Naive thymus-derived CD8-positive, alpha-beta T cell (primary cell): ENCODE results near the gene MAML2. TPM values are rescaled to one million over a fixed set of nuclear protein-coding genes. Genes with fewer than 3 reads are reported as not detected.

ENCODE experiments used
- ATAC-seq, 2 donors: fragments of 150-1000 bp; cut with Tn5 transposase in 1 of 2; sonication (Bioruptor Pico), chemical (Tn5 transposase) in 1 of 2; 1 replicate in 1 of 2; 2 replicates in 1 of 2; pipeline ENCODE4 v1.10.0; 2021; ENCODE audit warnings: mild to moderate bottlenecking in 2 of 2, moderate library complexity in 2 of 2
- POLR2A ChIA-PET: fragments of 350-600 bp; sonication (Branson Sonifier 250); formaldehyde crosslinking; loops from one replicate; lab custom pipeline; 2021; ENCODE audit warnings: antibody characterized with exemption; lab: Charles Lee
- DNase-seq, 10 donors: peaks; one replicate each; pipeline versions ENCODE4 v3.0.0 to v3.0.0-alpha.2; 2020 to 2022
- H3K27ac Mint-ChIP-seq, 10 donors: one replicate each; pipeline ENCODE4 v1.8.0; 2020 to 2022; ENCODE audit warnings: mild to moderate bottlenecking in 10 of 10, mixed read lengths in 10 of 10, moderate library complexity in 4 of 10, inconsistent platforms in 1 of 10
- H3K27me3 Mint-ChIP-seq, 5 donors: one replicate each; pipeline ENCODE4 v1.8.0; 2021 to 2022; ENCODE audit warnings: mixed read lengths in 5 of 5
- H3K36me3 Mint-ChIP-seq, 3 donors: one replicate each; pipeline ENCODE4 v1.8.0; 2020 to 2022; ENCODE audit warnings: mixed read lengths in 3 of 3, mild to moderate bottlenecking in 2 of 3, inconsistent platforms in 1 of 3
- H3K4me1 Mint-ChIP-seq, 4 donors: one replicate each; pipeline ENCODE4 v1.8.0; 2021 to 2022; ENCODE audit warnings: mixed read lengths in 4 of 4
- H3K4me3 Mint-ChIP-seq, 10 donors: one replicate each; pipeline ENCODE4 v1.8.0; 2020 to 2022; ENCODE audit warnings: mild to moderate bottlenecking in 10 of 10, mixed read lengths in 10 of 10, moderate library complexity in 6 of 10, inconsistent platforms in 1 of 10
- H3K9me3 Mint-ChIP-seq, 9 donors: one replicate each; pipeline ENCODE4 v1.8.0; 2020 to 2022; ENCODE audit warnings: mixed read lengths in 9 of 9, mild to moderate bottlenecking in 3 of 9, inconsistent platforms in 1 of 9, moderate library complexity in 1 of 9
- polyA plus RNA-seq, 3 donors: library from polyadenylated mRNA; unstranded; fragments of 300-500 nt; fragmentation: Illumina TruSeq; gene quantifications; one replicate each; pipeline ENCODE4 v1.2.3, GENCODE V29; 2021
- total RNA-seq, 8 experiments: library from RNA in 2 of 8; stranded (reverse) in 2 of 8; gene quantifications; one replicate each; pipeline ENCODE4 v1.2.3 and lab custom pipeline; 2021 to 2026

Gene MAML2
- total and polyA plus RNA-seq, 5 experiments from 2014 or later, result 6.6 to 68.5 (median 33.0) TPM

DNA sequence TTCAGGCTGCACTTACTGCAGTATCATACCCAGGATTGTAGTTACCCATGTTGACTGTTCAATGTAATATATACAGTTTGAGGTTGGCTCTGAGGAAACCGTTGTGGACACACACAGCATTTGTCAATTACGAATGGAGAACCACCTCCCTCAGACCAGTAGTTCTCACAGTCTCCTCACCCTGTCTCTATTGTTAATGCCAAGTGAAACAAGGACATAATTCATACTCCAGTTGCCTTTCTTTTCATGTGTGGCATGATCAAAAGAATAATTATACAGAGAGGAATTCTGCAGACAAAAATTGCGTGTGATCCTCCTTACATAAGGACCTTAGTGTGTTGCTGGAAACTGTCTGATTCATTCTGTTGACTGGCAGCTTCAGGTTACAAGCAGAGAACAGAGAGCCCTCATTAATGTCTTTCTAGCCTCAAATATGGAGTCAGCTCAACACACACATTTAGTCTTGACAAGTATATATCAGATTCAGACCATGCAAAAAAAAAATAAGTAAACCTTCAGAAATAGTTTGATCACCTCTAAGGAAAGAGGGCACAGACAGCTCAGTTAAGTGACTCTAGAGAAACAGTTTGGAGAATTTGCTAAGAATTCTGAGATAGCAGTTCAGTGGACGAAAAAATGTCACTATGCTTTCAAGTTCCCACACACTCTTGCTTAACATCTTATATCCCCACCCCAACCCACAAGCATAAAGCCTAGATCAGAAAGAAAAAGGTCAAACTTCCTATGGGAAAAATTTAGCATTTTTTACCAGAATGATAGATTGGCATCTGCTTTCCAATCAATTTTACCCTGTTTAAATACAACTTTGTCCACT is 96.1 kb downstream of the MAML2 start:
- Mint-ChIP-seq H3K27me3 (no peaks in the 10 kb centered on the region), H3K36me3 (peaks cover 1 to 11% (median 2%) of the 10 kb centered on the region in 3 donors), H3K4me1 (peaks cover 45 to 86% (median 84%) of the 10 kb centered on the region in 4 donors), H3K4me3 (peak overlapping the region in 9 of 10 donors; percentile 33 to 73 (median 66)), H3K27ac (peak overlapping the region; percentile 74 to 100 (median 89)), H3K9me3 (peaks cover 0 to 17% (median 0%) of the 10 kb centered on the region in 9 donors)
- DNase-seq (no peak), ATAC-seq (peak; percentile 22 to 38)
- POLR2A ChIA-PET, result interaction anchor here (1.1 to 5.1 kb wide), 2 partner anchors 9 to 19 kb away, joined by 3 to 27 read pairs; no protein-coding TSS in a partner anchor

GRCh38 chr11:96242971-96243647 is 99.9 kb downstream of the MAML2 start:
- peak overlapping the region; percentile 81 to 91 (median 84) for H3K4me3 Mint-ChIP-seq
- H3K27me3 Mint-ChIP-seq, result no peaks in the 10 kb centered on the region
- ATAC-seq (peak; percentile 73 to 85), DNase-seq (peak; percentile 54 to 81 (median 66))
- POLR2A ChIA-PET, result interaction anchor here (0.5 to 5.1 kb wide), 23 partner anchors 10 to 232 kb away, joined by 3 to 27 read pairs (median 5); partner anchors contain the start of gene MAML2
- H3K9me3 Mint-ChIP-seq, result no peaks in the 10 kb centered on the region
- H3K36me3 Mint-ChIP-seq, result peaks cover 0 to 2% (median 0%) of the 10 kb centered on the region in 3 donors
- peaks cover 34 to 65% (median 62%) of the 10 kb centered on the region in 4 donors for H3K4me1 Mint-ChIP-seq
- peak overlapping the region; percentile 80 to 100 (median 93) for H3K27ac Mint-ChIP-seq

GRCh38 chr11:96242191-96242847 is 100.7 kb downstream of the MAML2 start:
- peaks cover 0 to 2% (median 0%) of the 10 kb centered on the region in 3 donors for H3K36me3 Mint-ChIP-seq
- DNase-seq (no peak), ATAC-seq (no peak)
- peak overlapping the region in 8 of 10 donors; percentile 34 to 86 (median 82) for H3K4me3 Mint-ChIP-seq
- H3K4me1 Mint-ChIP-seq, result peaks cover 29 to 58% (median 55%) of the 10 kb centered on the region in 4 donors
- POLR2A ChIA-PET, result interaction anchor here (0.5 to 5.1 kb wide), 20 partner anchors 11 to 231 kb away, joined by 3 to 27 read pairs (median 6); partner anchors contain the start of gene MAML2
- H3K9me3 Mint-ChIP-seq, result no peaks in the 10 kb centered on the region
- no peaks in the 10 kb centered on the region for H3K27me3 Mint-ChIP-seq
- peak overlapping the region; percentile 80 to 100 (median 92) for H3K27ac Mint-ChIP-seq

- peaks cover 22 to 51% (median 46%) of the 10 kb centered on the region in 4 donors for H3K4me1 Mint-ChIP-seq
- POLR2A ChIA-PET, result interaction anchor here (0.9 to 3.2 kb wide), 2 partner anchors 20 to 28 kb away, joined by 3 to 10 read pairs; no protein-coding TSS in a partner anchor
These were observed 101.6 kb downstream of the MAML2 start for GRCh38 chr11:96241331-96241841.

GRCh38 chr11:96238563-96239135 is 104.3 kb downstream of the MAML2 start:
- Mint-ChIP-seq H3K27me3 (no peaks in the 10 kb centered on the region), H3K36me3 (peaks cover 0 to 10% (median 9%) of the 10 kb centered on the region in 3 donors), H3K27ac (no peak overlapping the region), H3K4me1 (peaks cover 23 to 53% (median 45%) of the 10 kb centered on the region in 4 donors), H3K9me3 (no peaks in the 10 kb centered on the region), H3K4me3 (no peak overlapping the region)
- ATAC-seq (no peak), DNase-seq (no peak)
- POLR2A ChIA-PET, result interaction anchor here (1.0 to 1.9 kb wide), 4 partner anchors 9 to 104 kb away, joined by 3 to 6 read pairs (median 4); partner anchors contain the start of gene MAML2

More at GRCh38 chr11:96241331-96241841, 101.6 kb downstream of the MAML2 start:
- DNase-seq (peak in 1 of 10 donors; percentile 14), ATAC-seq (peak in 1 of 2 donors; percentile 13)
- Mint-ChIP-seq H3K27ac (peak overlapping the region; percentile 36 to 100 (median 81)), H3K36me3 (peaks cover 0 to 2% (median 0%) of the 10 kb centered on the region in 3 donors), H3K27me3 (no peaks in the 10 kb centered on the region), H3K4me3 (peak overlapping the region in 6 of 10 donors; percentile 3 to 61 (median 32)), H3K9me3 (no peaks in the 10 kb centered on the region)

- peaks cover 19 to 50% (median 43%) of the 10 kb centered on the region in 4 donors for H3K4me1 Mint-ChIP-seq
- ATAC-seq, result no peak
- no peaks in the 10 kb centered on the region for H3K27me3 Mint-ChIP-seq
- H3K4me3 Mint-ChIP-seq, result no peak overlapping the region
- DNase-seq, result no peak
- POLR2A ChIA-PET, result interaction anchor here (0.9 to 1.9 kb wide), 7 partner anchors 8 to 115 kb away, joined by 3 to 6 read pairs (median 4); partner anchors contain the start of gene MAML2
- peaks cover 0 to 15% (median 8%) of the 10 kb centered on the region in 3 donors for H3K36me3 Mint-ChIP-seq
- H3K27ac Mint-ChIP-seq, result no peak overlapping the region
- no peaks in the 10 kb centered on the region for H3K9me3 Mint-ChIP-seq
These were observed 105.2 kb downstream of the MAML2 start for GRCh38 chr11:96237766-96238266.

- POLR2A ChIA-PET, result interaction anchor here (3.8 kb wide), 1 partner anchor 20 kb away, joined by 11 read pairs; no protein-coding TSS in a partner anchor
- Mint-ChIP-seq H3K4me1 (peaks cover 19 to 53% (median 38%) of the 10 kb centered on the region in 4 donors), H3K4me3 (peak overlapping the region in 6 of 10 donors; percentile 2 to 39 (median 13)), H3K9me3 (no peaks in the 10 kb centered on the region), H3K36me3 (peaks cover 5 to 27% (median 22%) of the 10 kb centered on the region in 3 donors), H3K27me3 (no peaks in the 10 kb centered on the region), H3K27ac (peak overlapping the region in 7 of 10 donors; percentile 34 to 85 (median 69))
- peak; percentile 29 to 33 for ATAC-seq
- DNase-seq, result no peak
These were observed 107.2 kb downstream of the MAML2 start for GRCh38 chr11:96235751-96236150.

DNA sequence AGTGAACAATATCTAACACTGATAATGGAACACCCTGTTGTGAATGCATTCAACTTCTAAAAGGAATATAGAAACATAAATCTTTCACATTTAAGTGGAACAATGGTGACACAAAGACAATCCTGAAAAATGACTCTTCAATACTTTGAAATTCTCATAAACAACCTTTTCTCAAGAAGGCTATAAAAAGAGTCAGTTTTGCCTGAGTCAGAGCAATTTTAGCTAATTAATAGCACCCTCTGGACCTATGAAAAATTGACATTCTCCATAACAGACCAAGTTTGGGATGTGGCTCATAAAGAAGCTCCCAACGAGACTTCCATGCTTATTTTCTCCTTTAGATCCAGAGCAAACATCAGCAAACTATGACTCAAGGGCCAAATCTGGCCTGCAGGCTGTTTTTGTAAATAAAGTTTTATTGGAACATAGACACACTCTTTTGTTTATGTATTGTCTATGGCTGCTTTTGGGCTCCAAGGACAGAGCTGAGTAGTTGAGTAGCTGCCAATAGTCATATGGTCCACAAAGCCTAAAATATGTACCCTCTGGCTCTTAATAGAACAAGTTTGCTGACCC is 108.0 kb downstream of the MAML2 start:
- no peaks in the 10 kb centered on the region for H3K9me3 Mint-ChIP-seq
- H3K4me1 Mint-ChIP-seq, result peaks cover 19 to 58% (median 44%) of the 10 kb centered on the region in 4 donors
- H3K36me3 Mint-ChIP-seq, result peaks cover 5 to 27% (median 22%) of the 10 kb centered on the region in 3 donors
- no peaks in the 10 kb centered on the region for H3K27me3 Mint-ChIP-seq
- no peak for ATAC-seq
- peak overlapping the region in 2 of 10 donors; percentile 2 to 37 for H3K4me3 Mint-ChIP-seq
- H3K27ac Mint-ChIP-seq, result peak overlapping the region in 7 of 10 donors; percentile 34 to 85 (median 69)
- no peak for DNase-seq
- POLR2A ChIA-PET, result interaction anchor here (3.8 kb wide), 1 partner anchor 19 kb away, joined by 11 read pairs; no protein-coding TSS in a partner anchor

GRCh38 chr11:96232132-96232531 is 110.9 kb downstream of the MAML2 start:
- no peaks in the 10 kb centered on the region for H3K9me3 Mint-ChIP-seq
- POLR2A ChIA-PET, result no interaction called here
- no peak overlapping the region for H3K4me3 Mint-ChIP-seq
- peak overlapping the region in 9 of 10 donors; percentile 33 to 91 (median 78) for H3K27ac Mint-ChIP-seq
- ATAC-seq (no peak), DNase-seq (no peak)
- H3K36me3 Mint-ChIP-seq, result peaks cover 5 to 34% (median 30%) of the 10 kb centered on the region in 3 donors
- no peaks in the 10 kb centered on the region for H3K27me3 Mint-ChIP-seq
- H3K4me1 Mint-ChIP-seq, result peaks cover 35 to 85% (median 70%) of the 10 kb centered on the region in 4 donors

DNA sequence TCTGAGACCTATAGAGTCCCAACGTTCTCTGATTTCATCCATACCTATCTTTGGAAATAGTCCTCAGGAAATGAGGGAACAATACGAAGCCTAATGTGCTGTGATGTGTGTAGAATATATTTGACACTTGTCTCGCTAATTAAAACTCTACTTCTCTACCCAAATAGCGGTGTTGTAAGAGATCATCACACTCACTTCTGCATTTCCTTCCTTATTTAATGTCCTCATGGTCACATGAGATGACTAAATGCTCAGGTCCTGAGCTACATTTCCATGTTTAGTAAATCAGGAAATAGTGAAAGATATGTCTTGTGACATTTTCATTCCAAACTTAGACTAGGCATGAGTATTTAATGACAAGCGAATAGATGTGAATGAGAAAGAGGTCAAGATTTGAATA is 112.3 kb downstream of the MAML2 start:
- POLR2A ChIA-PET, result interaction anchor here (0.7 kb wide), 1 partner anchor 113 kb away, joined by 3 read pairs; no protein-coding TSS in a partner anchor
- H3K4me1 Mint-ChIP-seq, result peaks cover 31 to 88% (median 77%) of the 10 kb centered on the region in 4 donors
- H3K36me3 Mint-ChIP-seq, result peaks cover 5 to 34% (median 30%) of the 10 kb centered on the region in 3 donors
- DNase-seq, result no peak
- peak overlapping the region in 1 of 10 donors; percentile 15 for H3K4me3 Mint-ChIP-seq
- H3K27me3 Mint-ChIP-seq, result no peaks in the 10 kb centered on the region
- ATAC-seq, result no peak
- no peaks in the 10 kb centered on the region for H3K9me3 Mint-ChIP-seq
- H3K27ac Mint-ChIP-seq, result peak overlapping the region in 6 of 10 donors; percentile 34 to 91 (median 74)
